SIG-M5 (cell line): ENCODE results near the gene PAPPA2.
"Not testable (repeated sequence)": the region's sequence is repeated elsewhere in the genome, so short reads cannot be mapped to it uniquely, and the experiment has no call there.

Experiments
- DNase-seq: peaks from one replicate; lab custom pipeline; 2025; lab: John Stamatoyannopoulos, UW

The PAPPA2 gene

DNA sequence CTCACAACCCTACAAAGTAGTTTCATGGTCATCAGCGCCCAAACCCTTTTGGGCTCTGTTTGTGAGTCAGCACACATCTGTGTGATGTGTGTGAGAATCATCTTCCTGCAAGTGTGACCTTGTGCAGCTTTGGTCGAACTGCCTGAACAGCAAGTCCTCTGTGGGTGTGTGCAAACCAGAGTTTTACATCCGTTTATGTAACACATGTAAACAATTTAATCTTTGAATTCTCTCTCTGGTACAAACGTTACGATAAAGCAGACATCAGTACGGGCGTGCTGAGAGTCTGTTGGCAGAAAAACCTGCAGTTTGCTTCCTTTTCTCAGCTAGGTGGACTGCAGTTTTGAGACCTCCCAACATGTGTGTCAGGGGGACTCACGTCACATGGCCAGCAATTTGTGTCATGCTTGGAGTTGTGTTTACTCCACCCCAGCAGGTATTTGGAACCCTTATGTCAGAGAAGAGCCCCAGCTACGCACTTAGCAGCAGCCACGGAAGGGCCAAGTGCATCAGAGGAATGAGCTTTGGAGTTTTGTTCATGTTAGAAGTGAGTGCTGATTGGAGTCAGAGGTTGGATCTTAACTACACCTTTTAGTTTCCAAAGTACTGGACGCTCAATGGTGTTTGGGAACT, 230.8 kb downstream of the PAPPA2 start:
- DNase-seq, result no peak

DNA sequence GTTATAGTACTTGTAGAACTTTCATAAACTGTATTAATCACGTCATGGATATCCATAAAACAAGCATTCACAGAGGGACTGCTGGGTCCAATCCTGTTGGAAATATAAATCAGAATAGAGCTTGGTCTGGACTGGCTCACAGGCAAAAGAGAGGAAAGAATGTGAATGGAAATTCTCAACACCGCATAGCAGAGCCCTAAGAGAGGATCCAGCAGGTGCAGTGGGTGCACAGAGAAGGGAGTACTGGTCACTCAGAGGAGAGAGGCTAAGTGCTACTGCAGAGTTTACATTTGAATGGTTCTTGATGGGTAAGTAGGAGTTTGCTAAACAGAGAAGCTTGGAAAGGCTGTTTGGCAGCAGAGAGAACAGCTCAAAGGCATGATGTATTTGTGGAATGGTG, 231.7 kb downstream of the PAPPA2 start:
- no peak for DNase-seq

DNA sequence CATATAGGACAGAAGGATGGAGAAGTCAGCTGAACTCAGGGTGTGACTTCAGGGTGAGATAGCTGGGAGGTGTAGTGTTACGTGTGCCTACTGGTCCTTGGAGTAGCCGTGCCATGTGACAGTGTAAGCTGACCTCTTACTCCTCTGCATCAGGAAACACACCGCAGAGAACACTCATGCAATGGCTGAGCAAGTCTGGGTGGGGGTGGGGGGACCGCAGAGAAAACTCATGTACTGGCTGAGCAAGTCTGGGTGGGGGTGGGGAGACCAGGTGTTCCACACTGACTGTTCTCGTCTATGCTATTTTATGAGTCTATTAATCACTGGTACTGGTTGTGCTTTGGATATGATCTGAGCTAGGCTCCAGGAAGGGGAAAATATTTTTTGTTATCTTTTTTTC, 233.1 kb downstream of the PAPPA2 start:
- DNase-seq, result no peak

DNA sequence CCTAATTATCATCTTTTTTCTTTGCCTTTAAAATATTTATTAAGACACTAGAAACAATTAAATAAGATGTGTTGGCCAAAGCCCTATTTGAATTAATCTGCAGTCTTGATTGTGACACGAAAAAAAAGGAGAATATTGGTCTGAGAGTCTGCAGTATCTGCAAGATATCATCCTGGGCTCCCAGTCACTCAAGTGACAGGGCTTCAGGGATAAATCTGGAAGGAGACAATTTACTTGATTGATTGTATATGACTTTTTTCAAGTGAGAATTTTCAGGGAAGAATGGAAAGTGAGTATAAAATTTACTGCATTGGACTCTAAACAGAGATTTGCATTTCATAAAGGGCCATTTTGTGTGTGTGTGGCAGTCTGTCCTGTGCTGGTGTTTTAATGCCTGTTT, 233.7 kb downstream of the PAPPA2 start:
- no peak for DNase-seq

DNA sequence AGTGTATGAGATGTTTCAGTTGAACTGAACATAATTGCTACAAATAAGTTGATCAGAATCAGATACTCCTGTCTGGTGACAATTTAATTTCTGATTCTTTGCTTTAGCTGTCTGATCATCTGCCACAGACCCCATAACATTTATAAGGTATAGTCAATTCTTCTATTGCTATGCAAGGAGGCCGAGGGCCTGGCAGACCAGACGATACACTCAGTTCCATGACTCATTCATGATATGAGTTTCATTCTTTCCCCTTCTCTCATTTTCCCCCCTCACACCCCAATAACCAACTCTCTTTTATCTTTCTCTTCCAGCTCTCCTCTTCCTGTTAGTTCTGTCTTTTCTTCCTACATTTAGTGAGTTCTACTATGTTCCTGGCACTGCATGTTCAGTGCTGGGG, 236.8 kb downstream of the PAPPA2 start:
- DNase-seq, result no peak

DNA sequence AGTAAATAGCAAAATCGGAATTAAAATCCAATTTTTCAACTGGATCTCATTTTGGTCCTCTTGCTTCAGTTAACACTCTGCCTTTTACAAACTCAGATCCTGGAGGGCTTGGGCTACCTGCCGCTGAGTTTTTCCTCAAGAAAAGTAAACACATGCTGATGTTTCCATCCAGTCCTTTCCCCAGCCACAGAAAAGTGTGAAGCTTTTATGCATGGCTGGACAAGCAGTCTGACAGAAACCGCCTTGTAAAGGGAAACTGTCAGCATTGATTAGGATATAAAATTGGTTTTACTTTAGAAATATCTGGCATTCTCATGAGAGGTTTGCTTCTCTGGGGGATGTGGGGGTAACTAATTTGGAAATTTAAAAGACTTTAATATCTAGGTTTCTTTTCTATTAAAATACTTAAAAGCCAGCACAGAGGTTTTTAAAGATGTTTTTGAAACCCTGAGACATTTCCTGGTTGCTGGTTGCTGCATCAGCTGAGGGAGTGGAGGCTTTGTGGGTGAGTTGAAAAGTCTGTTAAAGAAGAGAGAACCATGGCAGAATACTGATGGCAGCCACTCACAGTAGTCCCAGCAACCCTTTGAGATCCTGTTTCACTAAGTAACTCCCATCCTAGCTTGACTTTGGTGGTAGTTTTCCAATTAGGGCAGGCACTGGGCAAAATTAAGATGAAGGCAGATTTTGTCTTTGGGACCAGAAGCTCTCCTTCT, 238.3 kb downstream of the PAPPA2 start:
- DNase-seq, result no peak

DNA sequence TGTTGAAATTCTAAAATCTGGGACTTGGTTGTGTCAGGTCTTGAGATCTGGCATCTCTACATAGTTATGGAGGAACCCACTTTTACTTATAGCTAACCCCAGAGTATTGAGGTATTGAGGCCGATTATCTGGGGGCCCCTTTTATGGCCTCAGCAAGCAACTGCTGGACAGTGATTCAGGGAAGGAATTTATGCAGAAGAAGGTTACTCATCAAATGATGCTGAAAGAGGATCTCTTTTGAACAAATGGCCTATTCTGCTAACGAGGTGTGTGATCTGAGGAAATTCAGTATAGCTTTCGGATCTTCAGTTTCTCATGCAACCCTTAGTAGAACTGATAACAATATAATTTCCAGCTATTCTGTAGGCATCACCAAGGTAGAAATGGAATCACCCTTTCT, 239.9 kb downstream of the PAPPA2 start:
- DNase-seq, result no peak

DNA sequence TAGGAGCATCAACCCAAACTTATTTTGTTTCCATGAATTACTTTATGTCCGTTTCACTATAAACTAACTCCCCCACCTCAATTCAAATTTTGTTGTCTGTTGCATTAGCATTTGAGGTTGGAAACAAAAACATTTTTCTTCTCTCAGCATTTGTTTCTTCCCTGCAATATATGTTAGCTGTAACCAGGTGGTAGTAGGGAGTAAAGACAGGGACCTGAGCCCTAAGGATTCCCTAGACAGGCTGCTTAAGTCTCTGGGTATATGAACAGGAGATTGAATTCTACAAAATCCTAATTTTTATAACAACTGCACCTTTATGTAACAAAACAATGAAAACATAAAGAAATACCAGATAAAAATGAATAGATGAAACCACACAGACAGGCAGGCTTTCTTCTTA, 242.6 kb downstream of the PAPPA2 start:
- DNase-seq, result no peak

DNA sequence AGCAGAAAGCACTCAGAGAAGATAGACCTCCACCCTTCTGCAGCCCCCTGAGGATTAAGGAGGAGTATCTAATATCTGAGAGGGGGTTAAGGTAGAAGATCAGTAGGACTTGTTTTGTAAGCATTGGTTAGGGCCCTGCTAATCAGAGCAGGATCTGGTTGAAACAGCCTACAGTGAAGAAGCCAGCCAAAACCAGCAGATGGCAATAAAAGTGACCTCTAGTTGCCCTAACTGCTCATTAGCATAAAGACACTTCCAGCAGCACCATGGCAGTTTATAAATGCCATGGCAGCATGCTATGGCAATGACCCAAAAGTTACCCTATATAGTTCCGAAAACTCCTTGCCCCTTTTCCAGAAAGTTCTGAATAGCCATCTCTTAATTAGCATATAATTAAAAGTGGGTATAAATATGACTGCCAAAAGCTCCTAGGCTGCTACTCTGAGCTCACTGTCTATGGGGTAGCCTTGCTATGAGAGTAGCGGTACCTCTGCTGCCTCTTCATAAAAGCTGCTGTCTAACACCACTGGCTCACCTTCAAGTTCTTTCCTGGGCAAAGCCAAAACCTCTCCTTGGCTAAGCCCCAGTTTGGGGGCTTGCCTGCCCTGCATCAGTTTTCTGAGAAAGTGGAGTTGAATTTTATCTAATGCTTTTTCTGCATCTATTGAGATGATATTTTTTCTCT, 254.2 kb downstream of the PAPPA2 start:
- DNase-seq, result no peak

DNA sequence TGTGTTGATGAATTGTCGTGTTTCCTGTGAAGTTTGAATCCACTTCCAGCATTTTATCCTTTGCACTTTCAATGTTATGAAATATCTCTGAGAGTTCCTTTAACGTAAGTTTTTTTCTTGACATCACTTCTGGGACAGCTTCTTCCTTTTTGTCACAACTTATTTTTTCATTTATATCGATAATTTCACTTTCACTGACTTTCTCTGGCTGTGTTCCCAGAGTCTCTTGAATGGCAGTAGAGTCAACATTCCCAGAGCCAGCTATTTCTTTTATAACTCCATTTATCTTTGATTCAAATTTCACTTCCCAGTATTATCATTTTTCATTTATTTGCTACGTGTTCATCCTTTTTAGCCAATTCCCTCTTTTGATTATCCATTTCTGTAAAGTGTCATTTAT, 256.5 kb downstream of the PAPPA2 start:
- DNase-seq, result no peak

DNA sequence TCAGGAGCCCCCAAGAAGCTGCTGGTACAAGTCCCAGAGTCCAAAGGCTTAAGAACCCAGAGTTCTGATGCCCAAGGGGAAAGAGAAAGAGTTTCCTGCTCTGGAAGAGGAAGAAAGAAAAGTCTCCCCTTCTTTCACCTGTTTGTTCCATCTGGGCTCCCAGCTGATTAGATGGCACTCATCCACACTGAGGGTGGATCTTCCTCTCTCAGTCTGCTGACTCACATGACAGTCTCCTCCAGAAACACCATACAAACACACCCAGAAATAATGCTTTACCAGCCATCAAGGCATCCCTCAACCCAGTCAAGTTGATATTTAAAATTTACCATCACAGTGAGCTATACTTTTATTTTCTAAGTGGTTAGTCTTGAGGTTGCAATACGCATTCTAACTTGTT, 257.9 kb downstream of the PAPPA2 start:
- no peak for DNase-seq

DNA sequence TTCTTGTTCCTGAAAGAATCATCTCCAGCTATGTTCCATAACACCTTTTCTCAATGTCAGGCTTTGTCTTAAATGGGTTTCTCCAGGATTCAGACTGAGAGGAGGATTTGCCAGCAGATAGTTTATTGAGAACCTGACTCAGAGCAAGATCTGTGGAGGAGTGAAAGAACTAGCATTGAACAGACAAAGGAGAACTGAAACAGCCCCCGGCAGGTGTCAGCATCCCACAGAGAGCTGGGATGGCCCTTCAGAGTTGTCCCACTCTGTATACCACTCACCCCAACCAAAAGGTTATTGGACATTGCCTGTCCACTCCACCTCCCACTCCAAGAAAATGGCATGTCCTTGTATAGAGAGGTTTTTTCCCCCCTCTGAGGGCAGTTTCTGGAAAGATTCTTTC, 270.7 kb downstream of the PAPPA2 start:
- DNase-seq, result no peak

DNA sequence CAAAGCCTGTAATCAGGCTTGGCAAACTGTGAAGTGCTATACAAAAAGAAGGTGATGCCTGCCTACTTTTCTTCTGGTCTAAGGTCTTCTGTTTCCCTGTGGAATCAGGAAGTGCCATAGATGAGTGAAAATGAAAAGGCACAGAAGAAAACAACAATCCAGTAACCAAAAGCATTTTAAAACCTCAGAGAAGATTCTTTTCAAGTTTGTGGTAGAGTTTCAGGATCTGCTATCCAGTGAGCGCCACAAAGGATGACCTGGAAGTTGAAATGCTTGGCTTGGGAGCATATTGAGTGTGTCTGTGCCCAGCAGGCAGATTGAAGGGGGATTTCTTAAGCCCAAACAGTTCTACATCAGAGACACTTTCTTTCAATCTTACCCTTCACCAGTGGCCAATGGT, 272.2 kb downstream of the PAPPA2 start:
- DNase-seq, result no peak

DNA sequence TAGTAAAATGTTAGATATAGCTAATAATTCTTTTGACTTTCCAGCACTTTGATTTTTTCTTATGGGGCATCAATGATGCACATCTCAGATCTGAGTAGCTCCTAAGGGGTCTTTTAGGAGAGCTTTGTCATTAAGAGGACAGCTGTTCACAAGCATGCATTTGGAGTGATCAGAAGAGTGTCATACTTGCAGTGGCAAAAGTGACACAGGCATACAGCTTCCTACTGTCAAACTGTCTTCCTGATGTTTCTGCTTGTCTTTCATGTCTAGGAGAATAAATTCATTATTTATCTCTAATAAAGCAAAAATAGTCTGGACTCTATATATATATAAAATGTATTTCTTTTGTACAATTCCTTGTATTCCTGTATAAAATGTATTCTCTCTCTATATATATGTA, 273.0 kb downstream of the PAPPA2 start:
- DNase-seq, result no peak

DNA sequence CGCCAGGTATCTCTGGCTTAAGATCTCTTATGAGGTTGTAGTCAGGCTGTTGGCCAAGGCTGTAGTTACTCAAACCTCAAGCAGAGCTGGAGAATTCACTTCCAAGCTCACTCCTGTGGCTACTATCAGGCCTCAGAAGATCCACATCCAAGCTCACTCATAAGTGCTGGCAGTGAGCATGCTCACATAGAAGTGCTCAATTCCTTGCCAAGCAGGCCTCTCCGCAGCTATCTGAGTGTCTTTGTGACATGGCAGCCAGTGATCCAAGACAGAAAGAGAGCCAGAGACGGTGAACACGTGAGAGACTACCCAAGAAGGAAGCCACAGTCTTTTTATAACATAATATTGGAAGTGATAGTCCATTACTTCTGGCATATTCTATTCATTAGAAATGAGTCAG, 278.2 kb downstream of the PAPPA2 start:
- DNase-seq, result no peak

DNA sequence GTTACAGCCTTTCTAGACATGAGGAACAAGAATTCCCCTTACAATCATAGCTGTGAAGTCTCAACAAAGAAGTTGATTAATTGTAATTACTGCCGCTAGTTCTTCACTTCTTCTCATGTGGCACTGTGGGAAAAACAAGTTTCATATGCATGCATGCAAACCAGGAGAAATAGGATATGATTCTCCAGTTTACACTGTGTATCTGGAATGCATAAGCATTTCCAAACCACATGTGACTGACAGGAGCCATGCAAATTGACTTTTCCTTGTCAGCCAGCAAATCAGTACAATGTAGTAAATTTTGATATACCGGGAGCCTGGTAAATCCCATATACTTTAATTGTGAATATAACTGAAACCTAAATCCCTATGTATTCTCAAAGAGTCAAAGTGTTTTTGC, 279.3 kb downstream of the PAPPA2 start:
- DNase-seq, result no peak

DNA sequence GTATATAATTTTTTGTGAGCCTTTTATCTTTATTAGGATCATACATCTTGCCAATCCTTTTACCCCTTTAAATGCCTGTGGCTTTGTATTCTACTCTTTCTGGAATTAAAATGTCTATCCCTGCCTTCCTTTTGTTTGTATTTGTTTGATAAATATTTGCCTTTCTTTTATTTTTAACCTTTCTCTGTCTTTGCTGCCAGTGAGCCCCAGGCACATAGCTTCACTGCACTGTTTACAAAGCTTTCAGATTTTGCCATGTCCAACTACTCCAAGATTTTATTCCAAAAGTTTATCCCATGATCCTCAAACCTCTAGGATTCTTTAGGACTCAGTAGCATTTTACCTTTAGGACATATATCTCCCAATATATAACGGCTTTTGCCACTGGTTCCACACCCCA, 281.2 kb downstream of the PAPPA2 start:
- no peak for DNase-seq

DNA sequence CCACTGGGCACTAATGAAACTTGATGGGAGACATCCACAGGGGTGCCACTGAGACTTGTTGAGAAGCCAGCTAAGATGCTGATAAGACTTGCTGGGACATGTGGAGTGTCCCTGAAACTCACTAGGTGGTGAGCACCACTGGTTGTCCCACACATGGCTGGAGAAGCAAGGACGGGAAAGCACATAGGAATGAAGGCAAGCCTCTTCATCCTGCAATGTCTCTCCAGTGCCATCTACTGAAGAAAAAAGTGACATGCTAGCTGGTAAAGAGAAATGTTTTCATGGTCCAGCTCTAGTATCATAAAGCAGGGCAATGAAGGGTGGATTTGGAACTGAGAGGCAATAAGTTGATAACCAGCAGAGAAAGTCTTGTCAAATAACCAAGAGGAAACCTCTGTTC, 283.0 kb downstream of the PAPPA2 start:
- DNase-seq, result no peak

DNA sequence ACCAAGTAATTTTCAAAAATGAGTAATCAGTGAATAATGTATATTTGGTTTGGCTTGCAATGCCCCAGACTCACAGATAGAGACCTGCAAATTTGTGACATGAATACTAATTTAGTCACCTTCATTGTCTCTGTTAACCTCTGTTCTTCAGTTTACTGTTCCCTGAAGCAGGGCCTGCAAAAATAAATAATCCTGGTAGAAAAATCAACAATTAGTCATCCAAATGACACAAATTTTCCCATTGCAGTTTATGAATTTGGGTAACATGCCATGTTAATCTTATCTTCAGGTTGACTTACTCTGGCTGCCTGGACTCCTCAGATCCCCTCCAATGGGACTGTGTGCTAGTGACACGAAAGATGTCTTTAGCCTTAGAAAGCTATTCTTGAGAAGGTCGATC, 289.5 kb downstream of the PAPPA2 start:
- DNase-seq, result no peak

DNA sequence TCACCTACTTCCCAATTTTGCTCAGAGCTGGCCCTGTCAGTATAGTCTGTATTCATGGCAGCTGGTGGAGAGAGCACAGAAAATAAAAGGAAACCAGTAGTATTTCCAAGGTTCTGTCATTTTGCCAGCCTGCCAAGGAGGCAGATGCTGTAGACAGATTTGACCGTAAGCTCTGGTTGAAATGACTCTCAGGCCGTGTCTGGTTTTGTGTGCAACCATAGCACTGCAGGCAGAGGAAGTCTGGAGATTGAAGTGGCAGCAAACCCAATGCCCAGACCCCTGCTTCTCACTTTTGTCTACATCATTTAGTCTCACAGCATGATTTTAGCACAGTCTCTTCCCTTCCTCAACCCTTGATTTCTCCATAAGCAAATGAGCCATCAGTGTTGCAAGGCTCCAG, 291.7 kb downstream of the PAPPA2 start:
- DNase-seq, result no peak

DNA sequence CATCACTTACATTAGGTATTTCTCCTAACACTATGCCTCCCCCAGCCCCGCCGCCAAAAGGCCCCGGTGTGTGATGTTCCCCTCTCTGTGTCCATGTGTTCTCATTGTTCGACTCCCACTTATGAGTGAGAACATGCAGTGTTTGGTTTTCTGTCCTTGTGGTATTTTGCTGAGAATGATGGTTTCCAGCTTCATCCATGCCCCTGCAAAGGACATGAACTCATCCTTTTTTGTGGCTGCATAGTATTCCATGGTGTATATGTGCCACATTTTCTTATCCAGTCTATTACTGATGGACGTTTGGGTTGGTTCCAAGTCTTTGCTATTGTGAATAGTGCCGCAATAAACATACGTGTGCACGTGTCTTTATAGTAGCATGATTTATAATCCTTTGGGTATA, 293.8 kb downstream of the PAPPA2 start:
- not testable (repeated sequence) for DNase-seq

DNA sequence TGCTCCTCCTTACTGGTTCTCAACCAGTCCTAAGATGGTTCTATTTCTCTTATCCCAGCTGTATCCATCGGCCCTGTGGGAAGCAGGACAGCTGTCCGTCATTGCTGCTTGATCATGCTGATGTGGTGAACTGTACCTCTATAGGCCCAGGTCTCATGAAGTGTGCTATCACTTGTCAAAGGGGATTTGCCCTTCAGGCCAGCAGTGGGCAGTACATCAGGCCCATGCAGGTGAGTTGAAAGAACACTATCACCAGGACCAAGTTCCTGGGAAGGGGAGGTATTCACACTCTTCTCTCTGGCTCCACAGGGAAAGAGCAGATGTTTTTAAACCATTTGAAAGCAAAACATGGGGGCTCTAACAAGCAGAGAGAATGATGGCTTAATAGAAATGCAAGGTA, 302.6 kb downstream of the PAPPA2 start:
- DNase-seq, result no peak

DNA sequence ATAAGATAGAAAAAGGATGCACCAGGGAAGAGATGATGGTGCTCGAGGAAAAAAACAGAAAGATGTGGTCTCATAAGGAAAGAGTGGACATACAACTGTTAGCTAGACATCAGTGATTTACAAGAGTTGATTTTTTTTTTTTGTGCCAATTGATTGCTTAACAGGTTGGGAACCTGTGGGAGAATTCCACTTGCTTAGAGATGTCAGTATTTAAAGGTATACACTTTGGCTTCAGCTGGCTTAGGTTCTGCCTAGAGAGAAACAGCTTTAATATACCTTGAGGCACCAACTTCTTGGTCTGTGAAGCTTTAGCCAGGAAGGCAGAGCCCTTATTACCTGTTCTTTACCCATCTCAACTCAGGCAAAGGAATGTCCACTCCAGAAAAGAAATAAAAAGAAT, 303.8 kb downstream of the PAPPA2 start:
- DNase-seq, result no peak

DNA sequence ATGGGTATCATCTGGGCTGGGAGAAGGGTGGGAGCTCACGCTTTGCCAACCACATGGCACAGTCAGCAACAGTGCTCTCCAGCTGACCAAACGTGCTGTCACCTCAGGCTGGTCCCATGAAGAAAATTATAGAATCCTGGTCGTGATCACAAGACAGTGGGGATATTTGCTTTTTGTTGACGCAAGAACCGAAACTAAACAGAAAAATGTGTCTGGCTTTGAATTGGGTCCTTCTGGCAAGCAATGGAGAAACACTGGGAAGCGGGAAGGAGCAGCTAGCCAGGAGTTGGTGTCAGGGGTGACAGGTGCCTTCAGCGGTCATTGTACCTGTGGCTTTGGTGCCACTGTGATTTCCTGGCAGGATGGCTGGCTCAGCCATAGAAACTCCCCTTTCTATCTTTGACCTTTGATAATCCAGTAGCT, 304.8 kb downstream of the PAPPA2 start:
- DNase-seq, result no peak
